G401.6 (cell line): ENCODE measurements around the gene NRXN3.

Experiments
- FAIRE-seq: peaks from 2 replicates; lab custom pipeline; 2012; peaks lifted over from hg19 to GRCh38; lab: Jason Lieb, UNC

NRXN3 gene

GRCh38 chr14:79424462-79424861 lies 1254.3 kb downstream of the NRXN3 start:
- FAIRE-seq = no peak

DNA sequence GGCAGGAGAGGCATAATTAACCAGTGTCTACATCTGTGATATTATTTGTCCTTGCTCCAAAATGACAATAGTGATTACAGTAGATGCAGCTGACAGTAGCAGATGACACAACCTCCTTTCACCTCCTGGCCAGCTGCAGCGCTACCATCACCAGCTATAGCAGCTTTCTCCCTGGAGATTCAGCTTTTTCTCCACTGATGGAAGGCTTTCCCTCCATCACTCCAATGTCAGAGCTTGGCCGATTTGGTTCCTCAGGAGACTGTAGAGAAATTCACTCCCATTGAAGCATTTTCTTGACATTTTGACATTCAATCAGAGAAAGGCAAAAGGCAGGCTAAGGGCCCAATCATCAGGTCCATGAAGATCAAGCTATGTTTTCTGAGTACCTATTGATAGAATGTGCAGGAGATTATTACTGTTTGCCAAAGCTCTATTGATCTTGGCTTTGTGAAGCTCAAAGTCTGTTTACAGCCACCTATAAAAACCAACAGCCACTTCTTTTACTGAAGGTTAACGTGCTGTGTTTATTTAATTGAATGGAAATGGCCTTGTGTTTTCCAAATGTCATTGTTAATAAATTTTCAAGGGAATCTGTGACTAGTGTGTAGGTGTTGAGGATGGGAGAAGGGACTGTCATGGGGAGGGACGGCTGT lies 1256.1 kb downstream of the NRXN3 start:
- no peak for FAIRE-seq

GRCh38 chr14:79432640-79433039 lies 1262.5 kb downstream of the NRXN3 start:
- FAIRE-seq = no peak

- FAIRE-seq = no peak
These were observed 1266.2 kb downstream of the NRXN3 start for GRCh38 chr14:79436335-79436734.

DNA sequence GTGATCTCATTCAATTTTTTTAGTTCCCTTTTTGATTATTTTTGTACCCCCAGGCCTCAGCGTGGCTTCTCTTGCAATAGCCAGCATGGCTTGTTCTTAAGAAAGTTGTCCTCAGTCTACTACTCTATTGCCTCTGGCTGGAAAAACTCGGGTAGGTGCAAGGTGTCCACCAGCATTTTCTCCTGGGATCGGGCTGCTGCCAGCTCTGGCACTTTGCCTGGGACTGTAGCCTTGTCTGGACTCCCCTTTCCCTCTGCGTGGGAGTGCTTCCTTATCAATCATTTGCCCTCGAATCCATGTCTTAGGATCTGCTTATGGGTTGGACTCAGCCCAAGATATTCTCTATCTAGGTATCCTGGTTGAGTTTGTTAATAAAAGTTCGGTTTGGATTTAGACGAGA lies 1267.8 kb downstream of the NRXN3 start:
- FAIRE-seq = no peak

DNA sequence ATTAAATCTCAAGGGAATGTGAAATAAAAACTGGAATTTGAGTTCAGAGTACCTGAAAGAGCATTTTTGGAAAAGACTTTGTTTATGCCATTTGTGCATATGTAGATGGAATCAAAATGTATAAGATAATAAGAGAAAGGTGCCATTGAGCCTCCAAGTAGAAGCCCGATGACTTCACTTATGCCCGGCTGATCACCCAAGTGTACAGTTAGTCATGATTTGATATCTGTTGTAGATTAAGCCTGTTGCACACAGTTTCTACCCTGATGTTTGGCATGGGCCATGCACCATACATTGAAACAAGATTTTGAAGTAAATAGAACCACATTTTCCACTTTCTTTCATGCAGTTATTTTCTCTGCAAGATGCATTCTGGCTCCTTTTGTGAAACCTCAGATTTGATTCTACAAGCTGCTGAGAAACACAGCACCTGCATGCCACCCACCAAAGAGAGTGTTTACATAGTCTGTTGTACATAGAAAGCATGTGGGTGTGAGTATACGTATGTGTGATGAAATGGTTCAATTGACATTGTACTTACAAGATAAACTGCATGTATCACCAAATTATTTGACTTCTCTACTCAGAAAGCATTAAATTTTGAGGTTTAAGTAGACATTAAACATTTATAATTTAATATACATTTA lies 1268.6 kb downstream of the NRXN3 start:
- no peak for FAIRE-seq

GRCh38 chr14:79442786-79443185 lies 1272.6 kb downstream of the NRXN3 start:
- no peak for FAIRE-seq

GRCh38 chr14:79443602-79444001 lies 1273.4 kb downstream of the NRXN3 start:
- no peak for FAIRE-seq

DNA sequence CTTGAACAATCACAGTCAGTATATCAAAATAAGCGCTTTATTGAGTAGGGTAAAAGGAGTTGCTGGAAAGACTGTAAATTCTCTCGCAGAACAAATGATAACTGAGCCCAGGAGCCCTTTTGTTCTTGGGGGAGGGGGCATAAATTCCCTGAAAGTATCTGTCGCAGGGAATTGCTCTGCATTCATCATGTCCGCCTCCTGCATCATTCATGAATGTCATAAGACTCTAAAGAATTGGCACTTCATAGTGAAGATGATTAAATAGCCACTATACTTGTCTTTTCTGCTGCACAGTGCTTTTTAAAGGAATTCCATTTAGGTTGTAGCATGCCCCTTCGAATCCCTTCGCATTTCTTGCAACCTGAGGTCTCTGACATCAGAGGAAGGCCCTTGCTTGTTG lies 1278.8 kb downstream of the NRXN3 start:
- FAIRE-seq = no peak

GRCh38 chr14:79451601-79452000 lies 1281.4 kb downstream of the NRXN3 start:
- no peak for FAIRE-seq

GRCh38 chr14:79453276-79453675 lies 1283.1 kb downstream of the NRXN3 start:
- FAIRE-seq = no peak

GRCh38 chr14:79464468-79464867 lies 1294.3 kb downstream of the NRXN3 start:
- FAIRE-seq = no peak

DNA sequence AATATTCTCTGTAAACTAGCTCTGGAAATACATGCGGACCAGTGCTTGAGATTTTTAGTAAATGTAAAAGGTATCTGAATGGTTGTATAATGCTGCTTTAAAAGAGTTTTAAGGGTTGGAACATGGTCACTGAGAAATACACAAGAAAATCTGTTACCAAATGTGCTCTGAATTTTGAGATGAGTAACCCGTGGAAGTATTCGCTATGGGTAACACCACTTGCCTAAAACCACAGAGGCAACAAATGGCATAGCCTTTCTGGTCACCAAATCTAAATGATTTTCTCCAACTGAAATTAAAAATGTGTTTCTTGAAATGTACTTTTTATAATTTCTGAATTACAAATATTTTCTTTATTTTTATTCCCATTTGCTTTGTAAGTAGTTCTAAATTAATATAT lies 1295.5 kb downstream of the NRXN3 start:
- no peak for FAIRE-seq

- FAIRE-seq = no peak
These were observed 1296.9 kb downstream of the NRXN3 start for GRCh38 chr14:79466938-79467527.

- FAIRE-seq = no peak
These were observed 1297.7 kb downstream of the NRXN3 start for GRCh38 chr14:79467835-79468234.

DNA sequence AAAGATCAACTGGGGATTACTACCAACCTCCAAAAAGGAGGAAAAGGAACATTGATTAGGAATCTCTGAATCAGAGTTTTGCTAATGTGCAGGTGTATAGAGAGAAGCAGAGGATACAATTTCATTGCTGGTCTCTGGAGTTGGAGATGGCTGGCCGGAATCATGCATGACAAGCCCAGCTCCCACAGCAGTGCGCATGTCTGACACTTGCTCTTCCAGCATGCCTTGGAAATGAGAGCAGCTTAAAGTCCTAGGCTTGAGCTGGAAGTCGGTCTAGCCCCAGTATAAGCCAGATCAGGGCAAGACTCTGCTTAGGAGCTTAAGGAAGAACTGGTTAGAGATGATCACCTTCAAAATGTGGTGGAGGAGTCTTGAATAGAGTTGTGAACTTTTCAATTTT lies 1298.3 kb downstream of the NRXN3 start:
- no peak for FAIRE-seq

DNA sequence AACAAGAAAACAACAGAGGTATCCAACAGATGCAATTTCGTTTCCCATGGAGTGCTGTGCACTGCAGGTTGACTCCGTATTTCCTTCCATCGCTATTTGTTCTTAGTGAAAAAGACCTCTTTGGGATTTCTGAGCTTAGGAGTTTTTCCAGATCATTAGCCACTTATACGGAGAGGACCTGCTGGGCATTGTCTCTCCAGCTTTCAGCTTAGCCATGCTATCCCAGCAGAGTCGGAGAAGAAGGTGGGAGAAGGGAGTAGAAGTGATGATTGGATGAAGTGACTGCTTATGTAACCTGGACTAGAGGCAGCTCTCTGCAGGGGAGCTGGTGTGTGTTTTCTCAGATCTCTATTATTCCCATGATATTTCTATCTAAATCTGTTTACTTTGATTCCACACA lies 1303.5 kb downstream of the NRXN3 start:
- FAIRE-seq = no peak

DNA sequence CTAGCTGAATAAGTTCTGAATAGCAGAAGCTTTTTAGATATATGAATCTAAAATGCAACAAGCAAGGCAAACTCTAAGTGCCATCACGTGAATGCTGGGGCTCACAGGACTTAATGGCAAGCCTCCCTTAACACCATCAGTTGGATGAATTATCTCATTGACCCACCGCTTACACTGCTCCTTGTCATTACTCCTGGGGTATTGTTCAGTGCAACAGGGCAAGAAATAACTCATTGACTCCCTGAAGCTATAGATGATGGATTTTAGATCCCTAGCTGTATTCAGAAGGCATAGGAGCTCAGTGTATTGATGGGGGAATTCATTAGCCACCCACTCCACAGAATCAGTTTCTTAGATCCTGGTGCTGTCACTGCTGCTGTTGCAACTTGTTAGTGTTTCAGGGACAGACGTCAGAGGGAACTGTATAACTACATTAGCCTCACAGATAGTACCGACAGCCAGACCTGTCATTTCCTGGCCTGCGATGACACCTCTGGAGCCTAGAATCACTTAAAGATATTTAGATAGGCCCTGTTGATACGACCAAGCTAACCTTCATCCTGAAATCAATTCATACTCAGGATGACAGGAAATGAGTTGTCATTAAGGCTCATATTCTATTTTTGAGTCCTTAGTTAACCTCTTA lies 1305.8 kb downstream of the NRXN3 start:
- FAIRE-seq = no peak

DNA sequence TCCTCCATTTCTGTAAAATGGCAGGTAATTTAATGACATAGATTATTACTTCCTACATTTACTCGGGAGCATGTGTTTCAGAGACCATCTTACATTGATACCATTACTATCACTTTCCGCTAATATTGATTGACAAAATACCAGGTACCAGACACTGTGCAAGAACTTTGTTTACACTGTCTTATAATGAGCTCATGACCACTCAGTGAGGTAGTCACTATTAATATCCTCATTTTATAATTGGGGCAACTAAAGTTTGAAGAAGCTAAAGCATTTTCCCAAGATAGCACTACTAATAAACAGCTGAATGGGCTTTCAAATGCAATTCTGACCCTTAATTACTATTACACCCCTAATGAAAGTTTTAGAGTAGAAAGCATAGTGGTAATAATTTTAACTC lies 1306.4 kb downstream of the NRXN3 start:
- no peak for FAIRE-seq

- FAIRE-seq = no peak
These were observed 1310.0 kb downstream of the NRXN3 start for GRCh38 chr14:79480212-79480611.

DNA sequence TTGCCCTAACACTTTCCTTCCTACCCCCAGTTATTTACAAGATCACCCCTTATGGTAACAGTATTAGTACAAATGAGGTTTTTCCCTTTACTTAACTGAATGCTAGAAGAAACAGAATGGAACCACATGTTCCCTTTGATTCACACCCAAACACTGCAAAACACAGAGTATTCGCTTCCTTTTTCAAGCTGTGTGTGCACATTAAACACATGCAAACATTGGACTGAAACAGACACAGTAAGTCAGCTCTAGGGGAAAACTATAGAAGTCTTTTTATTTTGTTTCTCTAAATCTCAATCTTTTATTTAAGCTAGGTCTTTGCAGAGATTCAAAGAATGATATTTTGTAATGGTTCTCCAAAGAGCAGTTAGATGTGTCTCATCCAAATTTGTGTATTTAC lies 1312.7 kb downstream of the NRXN3 start:
- FAIRE-seq = no peak

DNA sequence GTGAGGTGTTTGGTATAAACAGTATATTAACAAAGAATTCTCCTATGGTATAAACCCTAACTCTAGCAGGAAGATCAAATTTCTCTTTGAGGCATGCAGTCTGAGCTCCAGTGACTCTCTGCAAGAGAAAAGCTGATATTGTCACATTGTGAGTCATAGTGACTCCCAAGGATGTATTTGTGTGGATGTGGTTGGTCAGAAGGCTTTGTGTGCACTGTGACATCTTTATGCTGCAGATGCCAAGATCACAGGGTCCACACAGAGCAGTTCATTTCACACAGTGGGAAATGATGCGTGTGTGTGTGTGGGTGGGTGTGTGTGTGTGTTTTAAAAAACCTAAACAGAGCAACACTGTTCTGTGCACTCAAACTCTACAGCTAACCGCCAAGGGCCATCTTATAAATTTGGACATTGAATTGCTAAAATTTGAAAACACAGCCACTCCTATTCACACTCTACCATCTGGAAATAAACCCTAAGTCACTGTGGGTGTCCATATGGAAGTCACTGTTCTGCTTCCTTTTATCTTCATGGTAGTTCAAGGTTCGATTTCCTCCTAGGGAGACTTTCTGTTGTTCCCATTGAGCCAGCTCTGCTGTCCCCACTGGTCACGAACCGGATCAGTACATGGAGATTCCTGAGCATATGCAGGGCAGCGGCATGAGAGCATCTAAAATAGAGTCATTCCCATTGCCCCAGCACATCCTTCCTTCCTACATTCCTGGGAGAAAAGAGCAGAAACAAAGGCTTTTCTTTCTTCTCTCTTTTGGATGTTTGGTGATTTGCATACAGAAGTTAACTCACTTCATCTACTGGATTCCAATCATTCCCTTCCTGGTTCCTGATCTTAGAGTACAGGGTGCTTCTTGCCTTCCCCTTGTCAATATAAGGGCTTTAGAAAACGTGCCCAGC lies 1313.6 kb downstream of the NRXN3 start:
- FAIRE-seq = no peak
